ENCODE measurements around the gene ERC1. TPM values are rescaled to one million over a fixed set of nuclear protein-coding genes. Genes with fewer than 3 reads are reported as not detected.

Gene ERC1
- total RNA-seq = 30.8 and 31.6 TPM in 2 replicates

- Mint-ChIP-seq H3K9me3 (no peaks in the 10 kb centered on the region), H3K36me3 (ENCODE audit: low read depth) (peaks cover 4% of the 10 kb centered on the region), H3K27me3 (peaks cover 2% of the 10 kb centered on the region), H3K27ac (peak within 1 kb of the TSS; percentile 99), H3K4me1 (peaks cover 36% of the 10 kb centered on the region), H3K4me3 (peak within 1 kb of the TSS; percentile 100)
- intact Hi-C loops (cut with micrococcal nuclease) = loop anchor here (1.0 to 5.0 kb wide), 4 partner anchors 42 to 601 kb away; partner anchors contain the start of genes CCDC77, FBXL14 and RAD52
- peak; percentile 96 for DNase-seq
Observed at GRCh38 chr12:990661-991349, at the start of gene ERC1. Gene ERC1 (plus strand): TSS chr12:991223. CDS start chr12:1027904, 36,681 bp downstream.

GRCh38 chr12:943051-943450 is 48.0 kb upstream of the ERC1 start:
- H3K9me3 Mint-ChIP-seq = no peaks in the 10 kb centered on the region
- H3K27me3 Mint-ChIP-seq = no peaks in the 10 kb centered on the region
- H3K36me3 Mint-ChIP-seq (ENCODE audit: low read depth) = peaks cover 44% of the 10 kb centered on the region
- no peak for DNase-seq
- intact Hi-C loops (cut with micrococcal nuclease) = loop anchor here (10.0 kb wide), 1 partner anchor 98 kb away; no protein-coding TSS in a partner anchor
- H3K4me3 Mint-ChIP-seq = no peak overlapping the region
- H3K27ac Mint-ChIP-seq = peak overlapping the region; percentile 34
- peaks cover 25% of the 10 kb centered on the region for H3K4me1 Mint-ChIP-seq

GRCh38 chr12:944211-944610 is 46.8 kb upstream of the ERC1 start:
- intact Hi-C loops (cut with micrococcal nuclease) = loop anchor here (10.0 kb wide), 1 partner anchor 99 kb away; no protein-coding TSS in a partner anchor

GRCh38 chr12:946212-946611 is 44.8 kb upstream of the ERC1 start:
- no peaks in the 10 kb centered on the region for H3K9me3 Mint-ChIP-seq
- H3K27ac Mint-ChIP-seq = no peak overlapping the region
- intact Hi-C loops (cut with micrococcal nuclease) = loop anchor here (5.0 to 10.0 kb wide), 5 partner anchors 101 to 494 kb away; no protein-coding TSS in a partner anchor
- no peak overlapping the region for H3K4me3 Mint-ChIP-seq
- DNase-seq = no peak
- peaks cover 36% of the 10 kb centered on the region for H3K4me1 Mint-ChIP-seq
- H3K36me3 Mint-ChIP-seq (ENCODE audit: low read depth) = peaks cover 35% of the 10 kb centered on the region
- peaks cover 3% of the 10 kb centered on the region for H3K27me3 Mint-ChIP-seq

More at GRCh38 chr12:944211-944610, 46.8 kb upstream of the ERC1 start:
- Mint-ChIP-seq H3K27me3 (no peaks in the 10 kb centered on the region), H3K4me1 (peaks cover 34% of the 10 kb centered on the region), H3K27ac (peak overlapping the region; percentile 36), H3K36me3 (ENCODE audit: low read depth) (peaks cover 45% of the 10 kb centered on the region), H3K4me3 (peak overlapping the region; percentile 40), H3K9me3 (no peaks in the 10 kb centered on the region)
- no peak for DNase-seq

- intact Hi-C loops (cut with micrococcal nuclease) = loop anchor here (5.0 to 10.0 kb wide), 5 partner anchors 102 to 494 kb away; no protein-coding TSS in a partner anchor
- H3K4me3 Mint-ChIP-seq = peak overlapping the region; percentile 28
- H3K27me3 Mint-ChIP-seq = peaks cover 5% of the 10 kb centered on the region
- H3K4me1 Mint-ChIP-seq = peaks cover 36% of the 10 kb centered on the region
- H3K36me3 Mint-ChIP-seq (ENCODE audit: low read depth) = peaks cover 35% of the 10 kb centered on the region
- no peak for DNase-seq
- H3K9me3 Mint-ChIP-seq = no peaks in the 10 kb centered on the region
- H3K27ac Mint-ChIP-seq = peak overlapping the region; percentile 76
Observed at GRCh38 chr12:946631-947030, 44.4 kb upstream of the ERC1 start.

- intact Hi-C loops (cut with micrococcal nuclease) = loop anchor here (2.0 to 10.0 kb wide), 7 partner anchors 103 to 645 kb away; no protein-coding TSS in a partner anchor
Observed at GRCh38 chr12:948238-948637, 42.8 kb upstream of the ERC1 start.

GRCh38 chr12:949453-950191 is 41.4 kb upstream of the ERC1 start, which contains the start of gene RAD52:
Gene RAD52 (minus strand): TSS chr12:949694. CDS start chr12:933058, 16,636 bp downstream.
- Mint-ChIP-seq H3K4me1 (peaks cover 25% of the 10 kb centered on the region), H3K36me3 (ENCODE audit: low read depth) (peaks cover 18% of the 10 kb centered on the region), H3K4me3 (peak within 1 kb of the TSS; percentile 97), H3K9me3 (no peaks in the 10 kb centered on the region), H3K27ac (peak within 1 kb of the TSS; percentile 96), H3K27me3 (peaks cover 5% of the 10 kb centered on the region)
- intact Hi-C loops (cut with micrococcal nuclease) = loop anchor here (1.0 to 10.0 kb wide), 12 partner anchors 41 to 643 kb away; partner anchors contain the start of gene WNK1
- peak; percentile 99 for DNase-seq

More at GRCh38 chr12:948238-948637, 42.8 kb upstream of the ERC1 start:
- H3K27me3 Mint-ChIP-seq = peaks cover 5% of the 10 kb centered on the region
- H3K36me3 Mint-ChIP-seq (ENCODE audit: low read depth) = peaks cover 28% of the 10 kb centered on the region
- peak overlapping the region; percentile 97 for H3K4me3 Mint-ChIP-seq
- no peaks in the 10 kb centered on the region for H3K9me3 Mint-ChIP-seq
- no peak for DNase-seq
- peaks cover 36% of the 10 kb centered on the region for H3K4me1 Mint-ChIP-seq
- H3K27ac Mint-ChIP-seq = peak overlapping the region; percentile 96

- H3K27me3 Mint-ChIP-seq = peaks cover 5% of the 10 kb centered on the region
- H3K36me3 Mint-ChIP-seq (ENCODE audit: low read depth) = peaks cover 15% of the 10 kb centered on the region
- H3K4me1 Mint-ChIP-seq = peaks cover 21% of the 10 kb centered on the region
- no peak overlapping the region for H3K27ac Mint-ChIP-seq
- H3K9me3 Mint-ChIP-seq = no peaks in the 10 kb centered on the region
- DNase-seq = no peak
- intact Hi-C loops (cut with micrococcal nuclease) = no loop called here
- H3K4me3 Mint-ChIP-seq = peak overlapping the region; percentile 2
Observed at GRCh38 chr12:951176-951575, 39.8 kb upstream of the ERC1 start.

GRCh38 chr12:953776-954175 is 37.2 kb upstream of the ERC1 start:
- peaks cover 8% of the 10 kb centered on the region for H3K4me1 Mint-ChIP-seq
- no peak for DNase-seq
- peaks cover 5% of the 10 kb centered on the region for H3K27me3 Mint-ChIP-seq
- no peak overlapping the region for H3K27ac Mint-ChIP-seq
- intact Hi-C loops (cut with micrococcal nuclease) = no loop called here
- H3K36me3 Mint-ChIP-seq (ENCODE audit: low read depth) = peaks cover 7% of the 10 kb centered on the region
- H3K9me3 Mint-ChIP-seq = no peaks in the 10 kb centered on the region
- no peak overlapping the region for H3K4me3 Mint-ChIP-seq

- H3K4me1 Mint-ChIP-seq = no peaks in the 10 kb centered on the region
- no peaks in the 10 kb centered on the region for H3K36me3 Mint-ChIP-seq (ENCODE audit: low read depth)
- no peak for DNase-seq
- peaks cover 2% of the 10 kb centered on the region for H3K27me3 Mint-ChIP-seq
- intact Hi-C loops (cut with micrococcal nuclease) = no loop called here
- no peak overlapping the region for H3K4me3 Mint-ChIP-seq
- H3K9me3 Mint-ChIP-seq = no peaks in the 10 kb centered on the region
- H3K27ac Mint-ChIP-seq = no peak overlapping the region
Observed at GRCh38 chr12:954741-955140, 36.3 kb upstream of the ERC1 start.

- no peak for DNase-seq
- H3K9me3 Mint-ChIP-seq = no peaks in the 10 kb centered on the region
- peaks cover 4% of the 10 kb centered on the region for H3K27me3 Mint-ChIP-seq
- H3K27ac Mint-ChIP-seq = no peak overlapping the region
- H3K4me3 Mint-ChIP-seq = no peak overlapping the region
- intact Hi-C loops (cut with micrococcal nuclease) = no loop called here
- no peaks in the 10 kb centered on the region for H3K4me1 Mint-ChIP-seq
- H3K36me3 Mint-ChIP-seq (ENCODE audit: low read depth) = no peaks in the 10 kb centered on the region
Observed at GRCh38 chr12:955939-956338, 35.1 kb upstream of the ERC1 start.

GRCh38 chr12:958588-959123 is 32.4 kb upstream of the ERC1 start:
- Mint-ChIP-seq H3K27ac (no peak overlapping the region), H3K4me3 (no peak overlapping the region), H3K27me3 (peaks cover 2% of the 10 kb centered on the region), H3K36me3 (ENCODE audit: low read depth) (no peaks in the 10 kb centered on the region), H3K9me3 (no peaks in the 10 kb centered on the region), H3K4me1 (peaks cover 2% of the 10 kb centered on the region)
- DNase-seq = no peak
- intact Hi-C loops (cut with micrococcal nuclease) = no loop called here

GRCh38 chr12:966724-967123 is 24.3 kb upstream of the ERC1 start:
- no peaks in the 10 kb centered on the region for H3K9me3 Mint-ChIP-seq
- intact Hi-C loops (cut with micrococcal nuclease) = no loop called here
- no peak overlapping the region for H3K27ac Mint-ChIP-seq
- H3K27me3 Mint-ChIP-seq = no peaks in the 10 kb centered on the region
- H3K4me1 Mint-ChIP-seq = peaks cover 2% of the 10 kb centered on the region
- H3K36me3 Mint-ChIP-seq (ENCODE audit: low read depth) = no peaks in the 10 kb centered on the region
- no peak for DNase-seq
- no peak overlapping the region for H3K4me3 Mint-ChIP-seq

All from activated CD4-positive, alpha-beta T cell treated with anti-CD3 and anti-CD28 coated beads, Interleukin-2, amount 10 ng/mL, durations not matched to agents 24 days and 14 days (primary cell).